SK-N-SH treated with all-trans-retinoic acid at 6 μM for 48 hours (cell line): ENCODE results near the gene CEP164.
A peak's percentile ranks its signal among the peaks of the same experiment; 100 is the strongest.

Experiments
- ATAC-seq: fragments of 200-7000 bp; cut with Tn5 transposase; 3 replicates; pipeline ENCODE4 v1.9.1; 2020; ENCODE audit warnings: mild to moderate bottlenecking, moderate library complexity
- ARNTL ChIP-seq: fragments of 450-650 bp; formaldehyde crosslinking; IDR thresholded peaks from 2 replicates; pipeline ENCODE4 v1.5.0; 2020; ENCODE audit warnings: low read depth, mild to moderate bottlenecking, moderate library complexity, borderline replicate concordance
- BACH2 ChIP-seq: fragments of 250-450 bp; sonication (Bioruptor Pico); IDR thresholded peaks from 2 replicates; pipeline ENCODE4 v1.9.0; 2021; ENCODE audit warnings: mild to moderate bottlenecking, borderline replicate concordance
- CSRNP3 ChIP-seq: fragments of 250-450 bp; sonication (Bioruptor Pico); IDR thresholded peaks from 2 replicates; pipeline ENCODE4 v1.5.1; 2021; ENCODE audit warnings: mild to moderate bottlenecking, moderate library complexity
- ESRRG ChIP-seq: fragments of 250-450 bp; sonication (Bioruptor Pico); IDR thresholded peaks from 2 replicates; pipeline ENCODE4 v1.6.1; 2021; ENCODE audit warnings: mild to moderate bottlenecking
- GLIS3 ChIP-seq: fragments of 250-450 bp; sonication (Bioruptor Pico); IDR thresholded peaks from 2 replicates; pipeline ENCODE4 v1.5.0; 2020; ENCODE audit warnings: mild to moderate bottlenecking, moderate library complexity
- OSR1 ChIP-seq: fragments of 250-450 bp; sonication (Bioruptor Pico); IDR thresholded peaks from 2 replicates; pipeline ENCODE4 v1.8.0; 2022; ENCODE audit warnings: moderate library complexity, mild to moderate bottlenecking, inconsistent platforms
- POU6F1 ChIP-seq: fragments of 250-450 bp; sonication (Bioruptor Pico); IDR thresholded peaks from 2 replicates; pipeline ENCODE4 v1.8.0; 2021; ENCODE audit warnings: low read depth, mild to moderate bottlenecking, moderate library complexity, borderline replicate concordance
- PPARA ChIP-seq: fragments of 250-450 bp; sonication (Bioruptor Pico); IDR thresholded peaks from 2 replicates; pipeline ENCODE4 v1.5.0; 2020; ENCODE audit warnings: mild to moderate bottlenecking, borderline replicate concordance
- RARB ChIP-seq: fragments of 250-450 bp; sonication (Bioruptor Pico); IDR thresholded peaks from 2 replicates; pipeline ENCODE4 v1.8.0; 2021; ENCODE audit warnings: mild to moderate bottlenecking, moderate library complexity
- SNAI2 ChIP-seq: fragments of 250-450 bp; sonication (Bioruptor Pico); IDR thresholded peaks from 2 replicates; pipeline ENCODE4 v1.5.0; 2020; ENCODE audit warnings: mild to moderate bottlenecking, moderate library complexity
- TCF4 ChIP-seq: fragments of 250-450 bp; sonication (Bioruptor Pico); IDR thresholded peaks from 2 replicates; pipeline ENCODE4 v1.8.0; 2021; ENCODE audit warnings: mild to moderate bottlenecking, moderate library complexity, borderline replicate concordance
- TOX ChIP-seq: fragments of 250-450 bp; sonication (Bioruptor Pico); IDR thresholded peaks from 2 replicates; pipeline ENCODE4 v1.8.0; 2021; ENCODE audit warnings: mild to moderate bottlenecking, moderate library complexity, borderline replicate concordance
- ZC3H10 ChIP-seq: fragments of 250-450 bp; sonication (Bioruptor Pico); IDR thresholded peaks from 2 replicates; pipeline ENCODE4 v1.5.1; 2021; ENCODE audit warnings: mild to moderate bottlenecking, moderate library complexity
- ZFP3 ChIP-seq: fragments of 250-450 bp; sonication (Bioruptor Pico); IDR thresholded peaks from 2 replicates; pipeline ENCODE4 v1.5.0; 2020; ENCODE audit warnings: mild to moderate bottlenecking, moderate library complexity
- ZFP30 ChIP-seq: fragments of 450-650 bp; formaldehyde crosslinking; IDR thresholded peaks from 2 replicates; pipeline ENCODE4 v1.5.0; 2022; ENCODE audit warnings: mild to moderate bottlenecking, moderate library complexity
- ZNF565 ChIP-seq: fragments of 450-650 bp; formaldehyde crosslinking; conservative IDR thresholded peaks from 2 replicates; pipeline ENCODE4 v1.5.0; 2020; ENCODE audit warnings: low read depth, mild to moderate bottlenecking, moderate library complexity
- ZNF70 ChIP-seq: fragments of 450-650 bp; formaldehyde crosslinking; IDR thresholded peaks from 2 replicates; pipeline ENCODE4 v1.5.0; 2020; ENCODE audit warnings: mild to moderate bottlenecking, moderate library complexity
- ZNF8 ChIP-seq: fragments of 450-650 bp; formaldehyde crosslinking; IDR thresholded peaks from 2 replicates; pipeline ENCODE4 v1.5.0; 2020; ENCODE audit warnings: mild to moderate bottlenecking, moderate library complexity
- TF ChIP-seq, protein P1 (sequence below): fragments of 250-450 bp; sonication (Bioruptor Pico); IDR thresholded peaks from 2 replicates; pipeline ENCODE4 v1.5.1; 2020; ENCODE audit warnings: low read depth, mild to moderate bottlenecking, moderate library complexity

The CEP164 gene

DNA sequence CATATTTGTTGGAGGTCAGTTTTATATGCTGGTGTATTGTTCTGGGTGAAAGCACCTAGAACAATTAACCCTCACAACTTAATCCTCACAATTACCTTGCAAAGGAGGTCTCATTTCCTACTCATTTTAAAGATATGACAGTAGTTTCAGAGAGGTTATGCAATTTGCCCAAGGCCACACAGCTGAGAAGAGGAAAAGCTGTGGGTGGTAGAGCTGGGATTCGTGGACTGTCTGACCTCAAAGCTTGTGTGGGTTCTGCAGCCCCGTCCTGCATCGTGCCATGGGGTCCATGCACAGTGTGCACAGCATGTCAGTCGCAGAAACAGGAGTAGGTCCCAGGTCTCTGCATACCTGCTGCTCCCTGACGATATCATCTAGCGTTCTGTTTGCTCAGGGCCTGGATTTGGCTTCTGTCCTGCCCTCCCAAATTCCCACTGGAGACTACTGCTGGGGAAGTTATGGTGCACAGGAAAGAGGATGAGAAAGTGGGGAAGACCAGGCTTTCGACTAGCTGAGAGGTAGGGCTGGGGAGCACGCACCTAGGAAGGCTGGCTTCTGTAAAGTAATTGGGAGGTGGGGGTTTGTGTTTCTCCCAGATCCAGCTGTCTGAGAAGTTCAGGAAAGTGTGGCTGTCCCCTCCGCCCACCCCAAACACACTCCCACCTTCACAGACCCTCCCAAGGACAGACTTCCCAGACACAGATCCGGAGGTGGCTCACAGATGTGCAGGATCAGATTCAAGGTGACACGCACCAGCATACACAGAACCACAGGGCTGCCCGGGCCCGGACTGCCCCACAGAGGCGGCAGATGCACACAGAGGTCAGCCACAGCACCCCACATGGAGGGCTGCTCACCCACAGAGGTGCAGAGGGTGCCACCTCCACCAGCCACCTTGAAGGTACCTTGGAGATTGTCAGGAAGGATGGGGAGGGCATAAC is 13.6 kb upstream of the CEP164 start:
- no peak for ATAC-seq
- TF ChIP-seq CSRNP3 (CRISPR knock-in tag) (no peak), ZNF70 (no peak), ZNF8 (no peak), ARNTL (no peak), OSR1 (CRISPR knock-in tag) (no peak)
- TF ChIP-seq, protein P1, sequence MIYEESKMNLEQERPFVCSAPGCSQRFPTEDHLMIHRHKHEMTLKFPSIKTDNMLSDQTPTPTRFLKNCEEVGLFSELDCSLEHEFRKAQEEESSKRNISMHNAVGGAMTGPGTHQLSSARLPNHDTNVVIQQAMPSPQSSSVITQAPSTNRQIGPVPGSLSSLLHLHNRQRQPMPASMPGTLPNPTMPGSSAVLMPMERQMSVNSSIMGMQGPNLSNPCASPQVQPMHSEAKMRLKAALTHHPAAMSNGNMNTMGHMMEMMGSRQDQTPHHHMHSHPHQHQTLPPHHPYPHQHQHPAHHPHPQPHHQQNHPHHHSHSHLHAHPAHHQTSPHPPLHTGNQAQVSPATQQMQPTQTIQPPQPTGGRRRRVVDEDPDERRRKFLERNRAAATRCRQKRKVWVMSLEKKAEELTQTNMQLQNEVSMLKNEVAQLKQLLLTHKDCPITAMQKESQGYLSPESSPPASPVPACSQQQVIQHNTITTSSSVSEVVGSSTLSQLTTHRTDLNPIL (CRISPR knock-in tag), result no peak

- TF ChIP-seq ZNF565 (CRISPR knock-in tag), result no peak
- no peak for TF ChIP-seq PPARA (CRISPR knock-in tag)
- no peak for TF ChIP-seq GLIS3 (CRISPR knock-in tag)
- no peak for TF ChIP-seq TCF4 (CRISPR knock-in tag)
- TF ChIP-seq ARNTL, result no peak
- TF ChIP-seq, protein P1 (CRISPR knock-in tag), result no peak
- TF ChIP-seq ZC3H10 (CRISPR knock-in tag), result no peak
- TF ChIP-seq ZFP30 (CRISPR knock-in tag), result no peak
- no peak for TF ChIP-seq ZNF8
- no peak for TF ChIP-seq OSR1 (CRISPR knock-in tag)
- no peak for TF ChIP-seq SNAI2 (CRISPR knock-in tag)
- ATAC-seq, result no peak
Measured at GRCh38 chr11:117314840-117315239, 12.8 kb upstream of the CEP164 start.

DNA sequence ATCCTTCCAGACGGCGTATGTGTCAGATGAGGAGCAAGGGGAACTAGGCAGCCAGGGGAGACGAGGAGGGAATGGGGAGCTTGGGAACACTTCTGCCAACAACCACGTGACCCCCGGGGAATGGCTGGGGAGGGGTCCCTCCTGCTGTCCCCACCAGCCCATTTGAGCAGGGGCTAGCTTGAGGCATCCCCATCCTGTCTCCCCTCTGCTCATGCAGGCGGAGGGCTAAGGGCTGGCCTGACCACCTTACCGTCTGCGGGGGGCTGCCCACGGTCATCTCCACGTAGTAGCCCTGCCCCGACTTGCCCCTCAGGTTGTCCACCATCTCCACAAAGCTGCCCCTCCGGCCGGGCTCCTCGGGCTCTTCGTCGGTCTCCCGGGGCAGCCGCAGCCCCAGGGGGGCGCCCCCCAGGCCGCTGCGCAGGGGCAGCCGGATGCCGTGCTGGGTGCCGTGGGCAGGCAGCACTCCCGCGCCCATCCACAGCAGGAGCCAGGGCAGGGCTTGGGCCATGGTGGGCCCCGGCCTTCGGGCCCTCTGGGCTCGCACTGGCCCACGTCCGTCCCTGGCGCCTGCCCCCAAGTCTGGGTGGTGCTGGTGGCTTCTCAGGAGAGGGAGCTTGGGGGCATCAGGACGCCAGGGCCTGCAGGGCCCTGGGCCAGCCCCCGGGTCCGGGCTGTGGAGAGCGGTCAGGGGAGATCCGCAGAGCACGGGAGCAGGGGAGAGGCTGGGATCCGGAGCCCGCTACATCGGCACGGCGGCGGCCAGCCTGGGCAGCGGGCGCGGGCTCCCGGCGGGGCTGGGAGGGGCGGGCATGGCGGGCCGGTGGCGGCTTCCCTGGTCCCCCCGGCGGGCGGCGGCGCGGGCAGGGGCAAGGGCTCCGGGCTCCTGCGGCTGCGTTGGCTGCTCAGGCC is 12.1 kb upstream of the CEP164 start:
- TF ChIP-seq ESRRG (CRISPR knock-in tag) (no peak), BACH2 (CRISPR knock-in tag) (no peak), OSR1 (CRISPR knock-in tag) (no peak), TOX (CRISPR knock-in tag) (no peak), PPARA (CRISPR knock-in tag) (no peak), ZNF70 (no peak), RARB (CRISPR knock-in tag) (no peak), POU6F1 (CRISPR knock-in tag) (no peak), ZFP30 (CRISPR knock-in tag) (no peak), ZFP3 (no peak), SNAI2 (CRISPR knock-in tag) (no peak)
- TF ChIP-seq, protein P1 (CRISPR knock-in tag), result no peak
- TF ChIP-seq, all 23 proteins: peak for 0
- ATAC-seq, result peak; percentile 58
